ENCODE results near the gene RELN. TPM values are rescaled to one million over a fixed set of nuclear protein-coding genes. Genes with fewer than 3 reads are reported as not detected.

Gene RELN
- total and polyA plus RNA-seq, 2 of the 13 experiments (the other 11 are each of a cell fraction or from before 2014, with no cell fraction given) = 315 to 332 TPM

DNA sequence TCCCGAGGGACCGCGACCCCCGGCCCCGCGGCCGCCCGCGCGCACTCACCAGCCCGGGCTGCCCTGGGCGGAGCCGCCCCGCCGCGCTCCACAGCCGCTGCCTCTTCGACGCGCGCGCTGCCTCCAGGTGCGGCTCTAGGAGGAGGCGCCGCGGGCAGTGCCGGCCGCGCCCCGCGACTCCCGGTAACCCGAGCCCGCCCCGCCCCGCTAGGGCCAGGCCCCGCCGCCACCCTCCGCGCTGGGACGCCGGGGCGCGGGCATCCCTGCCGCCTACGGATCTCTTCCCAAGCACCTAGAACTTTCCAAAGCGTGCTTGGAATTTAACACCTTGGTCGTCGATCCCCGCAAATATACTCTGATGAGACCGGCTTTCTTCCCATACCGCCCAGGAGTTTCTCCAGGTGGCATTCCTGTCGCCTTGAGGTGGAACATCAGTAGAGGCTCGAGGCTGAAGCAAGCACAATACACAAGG is 543.4 kb downstream of the RELN start, which contains the start of gene SLC26A5 (continued):
- TF ChIP-seq HNF1A (IDR thresholded peaks at IDR 0.05; ENCODE audit: low read depth) = no peak
- TF ChIP-seq HNF1A (CRISPR knock-in tag; IDR thresholded peaks at IDR 0.05; ENCODE audit: borderline replicate concordance) = no peak
- TF ChIP-seq ZBTB20 (CRISPR knock-in tag; IDR thresholded peaks at IDR 0.05; ENCODE audit: borderline replicate concordance, low read depth) = no peak
- TF ChIP-seq ZNF124 (CRISPR knock-in tag; IDR thresholded peaks at IDR 0.05) = no peak
- TF ChIP-seq JUNB (CRISPR knock-in tag; IDR thresholded peaks at IDR 0.05; ENCODE audit: borderline replicate concordance) = no peak
- no peak for TF ChIP-seq MED13 (CRISPR knock-in tag; IDR thresholded peaks at IDR 0.05)
- TF ChIP-seq ZEB1 (IDR thresholded peaks at IDR 0.05; ENCODE audit: insufficient replicate concordance, low read depth) = no peak
- peak; percentile 54; the same call in 1 of the 2 replicates for TF ChIP-seq MAX (IDR thresholded peaks at IDR 0.05)
- no peak for TF ChIP-seq ZNF33B (CRISPR knock-in tag; IDR thresholded peaks at IDR 0.05)
- no peak for TF ChIP-seq ZNF441 (CRISPR knock-in tag; IDR thresholded peaks at IDR 0.05; ENCODE audit: borderline replicate concordance)
- TF ChIP-seq PAX8 (CRISPR knock-in tag; IDR thresholded peaks at IDR 0.05; ENCODE audit: borderline replicate concordance) = no peak
- no peak for TF ChIP-seq ZNF292 (CRISPR knock-in tag; IDR thresholded peaks at IDR 0.05; ENCODE audit: borderline replicate concordance, low read depth)
